ENCODE measurements around the gene DHRSX. TPM values are rescaled to one million over a fixed set of nuclear protein-coding genes. Genes with fewer than 3 reads are reported as not detected.

DHRSX gene
- total and polyA plus RNA-seq, 2 of the 8 experiments (the other 6 are each of a cell fraction or from before 2014, with no cell fraction given): 35.1 to 43.4 TPM

GRCh38 chrX:2220829-2221567 is 279.8 kb downstream of the DHRSX start:
- Histone ChIP-seq H3K79me1 (ENCODE audit: low read depth, low read length) (peaks cover 7% of the 10 kb centered on the region; the same call in 1 of the 2 replicates), H2AFZ (ENCODE audit: low read length) (no peak overlapping the region), H3K18ac (ENCODE audit: extremely low read depth, low read length) (no peak overlapping the region), H2BK120ac (replicated peaks; ENCODE audit: low read depth, low read length) (no peak overlapping the region), H3K27ac (ENCODE audit: low read depth, low read length) (no peak overlapping the region), H3K23ac (ENCODE audit: insufficient read length) (no peak overlapping the region), H4K20me1 (replicated peaks in 1 of 2; ENCODE audit: control insufficient read depth in 1 of 2, insufficient read depth in 2 of 2, low read length in 2 of 2) (peaks cover 0 to 7% of the 10 kb centered on the region in 2 experiments), H3K56ac (replicated peaks; ENCODE audit: insufficient read length, low read depth, low read length) (no peak overlapping the region), H3K4me2 (ENCODE audit: insufficient read depth in 1 of 2, low read depth in 2 of 2, low read length in 2 of 2) (no peak overlapping the region), H3K4ac (replicated peaks; ENCODE audit: insufficient read length, low read depth, low read length) (no peak overlapping the region), H4K91ac (replicated peaks; ENCODE audit: insufficient read length, low read length) (no peak overlapping the region), H3K36me3 (ENCODE audit: control insufficient read depth in 2 of 4, insufficient read depth in 4 of 4, low read length in 3 of 4) (peaks cover 0 to 45% (median 25%) of the 10 kb centered on the region in 4 experiments; a peak in 6 of 8 replicates), H2BK5ac (ENCODE audit: low read depth, low read length) (no peak overlapping the region), H3K9ac (replicated peaks in 1 of 4; ENCODE audit: extremely low read depth in 1 of 4, low read depth in 3 of 4, low read length in 3 of 4) (no peak overlapping the region), H4K8ac (ENCODE audit: extremely low read depth, insufficient read depth, low read length) (no peak overlapping the region), H3K4me3 (ENCODE audit: extremely low read depth in 1 of 4, insufficient read depth in 2 of 4, low read depth in 3 of 4, low read length in 4 of 4) (no peak overlapping the region), H2BK12ac (ENCODE audit: low read depth, low read length) (no peak overlapping the region), H3K4me1 (replicated peaks in 1 of 4; ENCODE audit: control insufficient read depth in 3 of 4, insufficient read depth in 4 of 4, low read length in 3 of 4) (no peaks in the 10 kb centered on the region), H3K27me3 (replicated peaks in 1 of 4; ENCODE audit: control insufficient read depth in 3 of 4, extremely low read depth in 1 of 4, insufficient read depth in 3 of 4, low read length in 3 of 4) (no peaks in the 10 kb centered on the region), H3K14ac (ENCODE audit: insufficient read length) (no peak overlapping the region), H3K23me2 (ENCODE audit: low read depth, low read length) (peaks cover 5% of the 10 kb centered on the region), H3K9me3 (ENCODE audit: insufficient read depth in 2 of 2, low read depth in 1 of 2, low read length in 1 of 2) (peaks cover 55 to 63% of the 10 kb centered on the region in 2 experiments), H3K79me2 (ENCODE audit: control insufficient read depth in 1 of 2, insufficient read depth in 2 of 2, low read length in 2 of 2) (peaks cover 0 to 4% of the 10 kb centered on the region in 2 experiments; a peak in 2 of 4 replicates), H2AK5ac (ENCODE audit: low read depth, low read length) (no peak overlapping the region), H4K5ac (ENCODE audit: insufficient read length, low read depth, low read length) (no peak overlapping the region), H2BK20ac (ENCODE audit: low read length) (no peak overlapping the region), H2BK15ac (ENCODE audit: low read length) (no peak overlapping the region)
- ChIA-PET CTCF (ENCODE audit: partially characterized antibody) (no interaction called here), POLR2A (ENCODE audit: partially characterized antibody) (no interaction called here)
- DNase-seq (ENCODE audit: low read depth in 1 of 2, low spot score in 2 of 2) (no peak), FAIRE-seq (no peak)
- TF ChIP-seq USF2 (IDR thresholded peaks at IDR 0.05; ENCODE audit: low read length): no peak
- no peak for TF ChIP-seq GABPA (IDR thresholded peaks at IDR 0.05; ENCODE audit: borderline replicate concordance, insufficient read depth, low read length)
- TF ChIP-seq CBX5 (IDR thresholded peaks at IDR 0.05; ENCODE audit: low read depth, low read length): no peak
- TF ChIP-seq CEBPB (IDR thresholded peaks at IDR 0.05; ENCODE audit: low read depth, low read length): no peak
- TF ChIP-seq SUZ12 (IDR thresholded peaks at IDR 0.05; ENCODE audit: low read length): no peak
- TF ChIP-seq RNF2 (IDR thresholded peaks at IDR 0.05; ENCODE audit: borderline replicate concordance, low read depth, low read length, missing control alignments, poor library complexity, severe bottlenecking): no peak
- no peak for TF ChIP-seq TAF7 (optimal IDR thresholded peaks at IDR 0.05; ENCODE audit: borderline replicate concordance, low read depth, low read length)
- TF ChIP-seq TAF1 (IDR thresholded peaks at IDR 0.05; ENCODE audit: low read depth, low read length): no peak
- TF ChIP-seq TCF12 (IDR thresholded peaks at IDR 0.05; ENCODE audit: low read depth, low read length): no peak
- TF ChIP-seq BRCA1 (IDR thresholded peaks at IDR 0.05; ENCODE audit: low read depth, low read length): no peak
- 89% methylated on average over 12 of the region's 12 CpGs; no CpG with 5 or more reads in 1 of the 2 experiments for WGBS, 2 experiments (ENCODE audit: extremely low coverage in 1 of 2, insufficient coverage in 1 of 2, insufficient read length in 1 of 2, insufficient replicate concordance in 2 of 2, low coverage in 1 of 2, low lambda C conversion rate in 2 of 2, missing lambda C conversion rate in 1 of 2)
